K562 (cell line): Measurements from ENCODE around the gene MRPL10.

ENCODE experiments used
- PPARD ChIP-seq: fragments of 250-450 bp; sonication (Bioruptor Pico); IDR thresholded peaks from 2 replicates; pipeline ENCODE4 v1.8.0; 2022; ENCODE audit warnings: inconsistent platforms, mild to moderate bottlenecking, moderate library complexity
- RAD21 ChIP-seq, 2 experiments: fragments of 250-450 bp in 1 of 2; fragments of 450-650 bp in 1 of 2; sonication (Bioruptor Pico) in 1 of 2; formaldehyde crosslinking in 1 of 2; IDR thresholded peaks in 1 of 2; conservative IDR thresholded peaks in 1 of 2; 2 replicates each; pipeline versions ENCODE4 v1.4.0 to v1.8.0; 2020 to 2022; ENCODE audit warnings: mild to moderate bottlenecking in 2 of 2, moderate library complexity in 1 of 2
- TCF7 ChIP-seq: sonication (generic); IDR thresholded peaks from 2 replicates; pipeline ENCODE4 v1.6.1; 2016; ENCODE audit warnings: antibody characterized with exemption, borderline replicate concordance
- ZNF395 ChIP-seq: fragments of 200-800 bp; sonication (Bioruptor generic); IDR thresholded peaks from 2 replicates; pipeline ENCODE4 v1.6.1; 2017; ENCODE audit warnings: missing genetic modification characterization, missing compliant biosample characterization

- no peak for TF ChIP-seq ZNF395 (CRISPR knock-in tag)
- no peak for TF ChIP-seq TCF7
- no peak for TF ChIP-seq RAD21 (CRISPR knock-in tag; conservative IDR thresholded peaks at IDR 0.05 in 1 of 2, IDR thresholded peaks at IDR 0.05 in 1 of 2)
- no peak for TF ChIP-seq PPARD (CRISPR knock-in tag)
Measured at GRCh38 chr17:47781397-47781796, 49.9 kb downstream of the MRPL10 start.
